ENCODE results near the gene RASGRF1. TPM values are rescaled to one million over a fixed set of nuclear protein-coding genes. Genes with fewer than 3 reads are reported as not detected.

The RASGRF1 gene
- total RNA-seq, 1 experiment from 2014 or later = 0.70 TPM

DNA sequence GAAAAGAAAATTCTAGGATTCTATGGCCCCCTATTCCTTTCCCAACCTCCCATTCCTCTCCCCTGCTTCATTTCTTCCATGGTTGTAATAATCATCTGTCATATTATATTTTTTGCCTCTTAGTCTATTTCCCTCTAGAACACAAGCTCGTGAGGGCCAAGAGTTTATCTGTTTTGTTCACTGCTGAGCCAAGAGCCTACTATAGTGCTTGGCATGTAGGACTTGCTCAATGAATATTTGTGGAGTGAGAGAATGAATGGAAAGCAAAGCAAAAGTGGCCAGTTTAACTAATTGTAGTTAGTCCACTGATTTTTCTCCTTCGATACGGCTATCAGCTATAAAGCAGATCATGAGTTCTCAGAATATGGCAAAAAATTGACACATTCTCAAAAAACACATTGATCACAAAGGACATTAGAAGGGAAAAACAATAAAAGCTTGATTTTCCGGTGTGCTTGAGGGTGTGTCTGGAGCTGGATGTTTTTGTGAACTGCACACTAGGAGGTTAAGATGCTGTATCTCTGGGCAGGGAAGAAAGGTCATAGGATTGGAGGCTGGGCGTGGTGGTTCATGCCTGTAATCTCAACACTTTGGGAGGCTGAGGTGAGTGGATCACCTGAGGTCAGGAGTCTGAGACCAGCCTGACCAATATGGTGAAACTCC is 120.8 kb downstream of the RASGRF1 start:
- TF ChIP-seq, protein P1, sequence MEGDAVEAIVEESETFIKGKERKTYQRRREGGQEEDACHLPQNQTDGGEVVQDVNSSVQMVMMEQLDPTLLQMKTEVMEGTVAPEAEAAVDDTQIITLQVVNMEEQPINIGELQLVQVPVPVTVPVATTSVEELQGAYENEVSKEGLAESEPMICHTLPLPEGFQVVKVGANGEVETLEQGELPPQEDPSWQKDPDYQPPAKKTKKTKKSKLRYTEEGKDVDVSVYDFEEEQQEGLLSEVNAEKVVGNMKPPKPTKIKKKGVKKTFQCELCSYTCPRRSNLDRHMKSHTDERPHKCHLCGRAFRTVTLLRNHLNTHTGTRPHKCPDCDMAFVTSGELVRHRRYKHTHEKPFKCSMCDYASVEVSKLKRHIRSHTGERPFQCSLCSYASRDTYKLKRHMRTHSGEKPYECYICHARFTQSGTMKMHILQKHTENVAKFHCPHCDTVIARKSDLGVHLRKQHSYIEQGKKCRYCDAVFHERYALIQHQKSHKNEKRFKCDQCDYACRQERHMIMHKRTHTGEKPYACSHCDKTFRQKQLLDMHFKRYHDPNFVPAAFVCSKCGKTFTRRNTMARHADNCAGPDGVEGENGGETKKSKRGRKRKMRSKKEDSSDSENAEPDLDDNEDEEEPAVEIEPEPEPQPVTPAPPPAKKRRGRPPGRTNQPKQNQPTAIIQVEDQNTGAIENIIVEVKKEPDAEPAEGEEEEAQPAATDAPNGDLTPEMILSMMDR (IDR thresholded peaks at IDR 0.05; ENCODE audit: unreplicated experiment) = no peak
- POLR2A ChIA-PET = interaction anchor here (0.6 kb wide), 1 partner anchor 730 kb away, joined by 3 read pairs; no protein-coding TSS in a partner anchor
- no peak overlapping the region for H3K27ac Mint-ChIP-seq (ENCODE audit: low read depth, unreplicated experiment)
- no peak overlapping the region for H3K4me3 Mint-ChIP-seq (ENCODE audit: unreplicated experiment)
- H3K36me3 Mint-ChIP-seq (ENCODE audit: insufficient read depth, unreplicated experiment) = no peaks in the 10 kb centered on the region
- H3K9me3 Mint-ChIP-seq (ENCODE audit: unreplicated experiment) = no peaks in the 10 kb centered on the region
- no TSS peak for BruUV-seq (replicated peaks)
- H3K4me1 Mint-ChIP-seq (ENCODE audit: insufficient read depth, unreplicated experiment) = no peaks in the 10 kb centered on the region
- CTCF ChIA-PET = interaction anchor here (0.6 to 1.2 kb wide), 4 partner anchors 10 to 212 kb away, joined by 3 to 6 read pairs (median 4); no protein-coding TSS in a partner anchor
- no peaks in the 10 kb centered on the region for H3K27me3 Mint-ChIP-seq (ENCODE audit: insufficient read depth, unreplicated experiment)
- intact Hi-C loops (cut with micrococcal nuclease) = no loop called here
- no peak for DNase-seq (ENCODE audit: unreplicated experiment)

DNA sequence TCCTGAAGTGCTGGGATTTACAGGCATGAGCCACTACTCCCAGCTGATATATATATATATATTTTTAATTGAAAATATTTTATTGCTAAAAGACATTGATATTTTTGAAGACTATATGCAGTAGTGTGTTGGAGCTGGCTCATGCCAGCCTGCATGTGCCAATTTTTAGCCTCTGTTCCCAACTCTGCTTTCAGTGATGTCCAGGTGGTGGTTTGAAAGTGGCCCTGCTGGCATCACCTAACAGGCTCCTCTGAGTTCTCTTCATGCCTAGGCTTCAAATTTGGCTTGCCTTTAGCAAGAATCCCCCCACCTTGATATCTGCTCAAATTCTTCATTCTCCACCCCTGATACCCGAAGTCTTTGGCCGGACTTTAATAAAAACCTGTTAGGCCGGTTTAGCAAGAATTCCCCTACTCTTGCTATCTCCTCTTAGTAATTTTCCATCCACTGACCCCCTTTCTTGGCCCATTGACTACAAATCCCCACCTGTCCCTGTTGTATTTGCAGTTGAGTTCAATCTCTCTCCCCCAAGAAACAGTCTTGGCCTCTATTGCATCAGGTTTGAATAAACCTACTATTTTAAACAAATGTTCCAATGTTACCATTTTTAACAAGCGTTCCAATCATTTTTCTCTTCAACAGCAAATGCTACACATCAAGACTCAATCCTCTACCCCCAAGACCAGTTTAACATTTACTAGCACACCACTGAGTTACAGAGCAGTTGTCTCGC is 121.9 kb downstream of the RASGRF1 start:
- no TSS peak for BruUV-seq (replicated peaks)
- no peak for DNase-seq (ENCODE audit: unreplicated experiment)
- no peaks in the 10 kb centered on the region for H3K36me3 Mint-ChIP-seq (ENCODE audit: insufficient read depth, unreplicated experiment)

DNA sequence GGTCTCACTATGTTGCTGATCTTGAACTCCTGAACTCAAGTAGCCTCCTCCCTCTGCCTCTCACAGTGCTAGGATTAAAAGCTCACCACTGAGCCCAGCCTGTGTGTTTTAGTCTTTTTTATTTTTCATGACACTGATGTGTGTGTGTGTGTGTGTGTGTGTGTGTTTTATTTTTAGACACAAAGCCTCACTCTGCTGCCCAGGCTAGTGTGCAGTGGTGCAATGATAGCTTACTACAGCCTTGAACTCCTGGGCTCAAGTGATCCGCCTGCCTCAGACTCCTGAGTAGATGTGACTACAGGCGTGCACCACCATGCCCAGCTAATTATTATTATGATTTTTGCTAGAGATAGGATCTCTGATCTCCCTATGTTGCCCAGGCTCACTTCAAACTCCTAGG is 122.5 kb downstream of the RASGRF1 start:
- DNase-seq (ENCODE audit: unreplicated experiment) = no peak
- TF ChIP-seq, protein P1 (IDR thresholded peaks at IDR 0.05; ENCODE audit: unreplicated experiment) = no peak
- H3K36me3 Mint-ChIP-seq (ENCODE audit: insufficient read depth, unreplicated experiment) = no peaks in the 10 kb centered on the region
- intact Hi-C loops (cut with micrococcal nuclease) = no loop called here
- POLR2A ChIA-PET = no interaction called here
- H3K4me3 Mint-ChIP-seq (ENCODE audit: unreplicated experiment) = no peak overlapping the region
- H3K4me1 Mint-ChIP-seq (ENCODE audit: insufficient read depth, unreplicated experiment) = no peaks in the 10 kb centered on the region
- H3K27me3 Mint-ChIP-seq (ENCODE audit: insufficient read depth, unreplicated experiment) = no peaks in the 10 kb centered on the region
- BruUV-seq (replicated peaks) = no TSS peak
- no peaks in the 10 kb centered on the region for H3K9me3 Mint-ChIP-seq (ENCODE audit: unreplicated experiment)
- CTCF ChIA-PET = interaction anchor here (0.7 to 1.6 kb wide), 6 partner anchors 11 to 329 kb away, joined by 3 to 12 read pairs (median 4); no protein-coding TSS in a partner anchor
- no peak overlapping the region for H3K27ac Mint-ChIP-seq (ENCODE audit: low read depth, unreplicated experiment)

More for the DNA sequence above, 121.9 kb downstream of the RASGRF1 start:
- intact Hi-C loops (cut with micrococcal nuclease) = no loop called here
- Mint-ChIP-seq H3K4me3 (ENCODE audit: unreplicated experiment) (no peak overlapping the region), H3K4me1 (ENCODE audit: insufficient read depth, unreplicated experiment) (no peaks in the 10 kb centered on the region), H3K27me3 (ENCODE audit: insufficient read depth, unreplicated experiment) (no peaks in the 10 kb centered on the region), H3K9me3 (ENCODE audit: unreplicated experiment) (no peaks in the 10 kb centered on the region), H3K27ac (ENCODE audit: low read depth, unreplicated experiment) (no peak overlapping the region)
- POLR2A ChIA-PET = no interaction called here
- TF ChIP-seq, protein P1 (IDR thresholded peaks at IDR 0.05; ENCODE audit: unreplicated experiment) = no peak
- CTCF ChIA-PET = interaction anchor here (1.0 kb wide), 1 partner anchor 11 kb away, joined by 3 read pairs; no protein-coding TSS in a partner anchor

DNA sequence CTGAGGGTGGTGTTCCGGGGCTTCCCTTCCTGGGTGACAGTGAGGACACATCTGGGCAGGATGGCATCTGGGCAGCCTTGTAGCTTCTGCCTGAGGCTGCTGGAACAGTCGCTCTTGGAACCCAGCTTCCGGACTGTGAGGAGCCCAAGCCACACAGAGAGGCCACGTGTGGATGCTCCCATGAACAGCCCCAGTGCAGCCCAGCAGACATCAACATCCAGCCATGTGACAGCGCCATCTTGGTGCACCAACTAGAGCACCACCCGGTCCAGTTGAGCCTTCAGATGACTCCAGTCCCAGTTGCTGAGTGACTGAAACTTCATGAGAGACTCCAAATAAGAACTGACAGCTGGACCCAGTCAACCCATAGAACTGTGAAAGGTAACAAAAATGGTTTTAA is 130.3 kb downstream of the RASGRF1 start:
- H3K27me3 Mint-ChIP-seq (ENCODE audit: insufficient read depth, unreplicated experiment) = no peaks in the 10 kb centered on the region
- POLR2A ChIA-PET = no interaction called here
- H3K27ac Mint-ChIP-seq (ENCODE audit: low read depth, unreplicated experiment) = no peak overlapping the region
- CTCF ChIA-PET = interaction anchor here (0.6 kb wide), 1 partner anchor 10 kb away, joined by 3 read pairs; no protein-coding TSS in a partner anchor
- TF ChIP-seq, protein P1 (IDR thresholded peaks at IDR 0.05; ENCODE audit: unreplicated experiment) = no peak
- no TSS peak for BruUV-seq (replicated peaks)
- intact Hi-C loops (cut with micrococcal nuclease) = no loop called here
- no peak overlapping the region for H3K4me3 Mint-ChIP-seq (ENCODE audit: unreplicated experiment)
- H3K4me1 Mint-ChIP-seq (ENCODE audit: insufficient read depth, unreplicated experiment) = no peaks in the 10 kb centered on the region
- no peak for DNase-seq (ENCODE audit: unreplicated experiment)
- no peaks in the 10 kb centered on the region for H3K9me3 Mint-ChIP-seq (ENCODE audit: unreplicated experiment)
- no peaks in the 10 kb centered on the region for H3K36me3 Mint-ChIP-seq (ENCODE audit: insufficient read depth, unreplicated experiment)
